Prostate gland (tissue), 2 donors: ENCODE measurements around the gene SGSM2. TPM values are rescaled to one million over a fixed set of nuclear protein-coding genes. Genes with fewer than 3 reads are reported as not detected.

ENCODE experiments used
- DNase-seq: peaks from one replicate; pipeline ENCODE4 v3.0.0-alpha.2; 2019; ENCODE audit warnings: low spot score
- H3K27ac ChIP-seq, 2 donors: fragments of 200-600 bp; sonication (generic); 2 replicates each; pipeline ENCODE4 v1.5.1; 2017 to 2019
- H3K27me3 ChIP-seq: fragments of 200-600 bp; sonication (generic); replicated peaks from 2 replicates; pipeline ENCODE4 v1.5.1; 2019; ENCODE audit not compliant: insufficient read depth
- H3K36me3 ChIP-seq, 2 donors: fragments of 200-600 bp; sonication (generic); 1 replicate in 1 of 2; 2 replicates in 1 of 2; pipeline versions ENCODE4 v1.5.1 to v1.8.1; 2017 to 2019
- H3K4me1 ChIP-seq: fragments of 200-600 bp; sonication (generic); replicated peaks from 2 replicates; pipeline ENCODE4 v1.5.1; 2019
- H3K4me3 ChIP-seq, 2 donors: fragments of 200-600 bp; sonication (generic); 2 replicates each; pipeline ENCODE4 v1.5.1; 2017 to 2019
- H3K9me3 ChIP-seq: fragments of 200-600 bp; sonication (generic); 2 replicates; pipeline ENCODE4 v1.5.1; 2017
- CTCF ChIP-seq, 4 experiments: fragments of 200-600 bp in 2 of 4; fragments of 450-650 bp in 2 of 4; sonication (generic) in 2 of 4; IDR thresholded peaks; 1 replicate in 3 of 4; 2 replicates in 1 of 4; pipeline ENCODE4 v1.5.1; 2016 to 2019; ENCODE audit warnings: antibody characterized with exemption in 4 of 4, mild to moderate bottlenecking in 2 of 4, moderate library complexity in 2 of 4
- POLR2A ChIP-seq: fragments of 450-650 bp; IDR thresholded peaks from one replicate; pipeline ENCODE4 v1.6.1; 2016; ENCODE audit warnings: antibody characterized with exemption, mild to moderate bottlenecking
- POLR2AphosphoS5 ChIP-seq: sonication (generic); formaldehyde crosslinking; IDR thresholded peaks from one replicate; pipeline ENCODE4 v1.6.1; 2017; ENCODE audit warnings: antibody characterized with exemption
- WGBS: methylation state at CpG from one replicate; pipeline ENCODE4 v1.1.5; 2018; 5-methylcytosine and 5-hydroxymethylcytosine counted together
- intact Hi-C: fragments of 100-400 bp; cut with DNase I; formaldehyde crosslinking; loops from one replicate; pipeline ENCODE4 v1.14.2; 2022
- total RNA-seq, 2 donors: library from RNA; depleted of rRNA; stranded (reverse); fragments of >200 nt; gene quantifications; one replicate each; pipeline ENCODE4 v1.1.0, GENCODE V29; 2016

The SGSM2 gene
- total RNA-seq, 2 donors from 2014 or later: 118 to 172 TPM

GRCh38 chr17:2384439-2385127 is 47.3 kb downstream of the SGSM2 start:
- DNase-seq: no peak
- no peak overlapping the region for H3K4me3 ChIP-seq
- peaks cover 10 to 12% of the 10 kb centered on the region in 2 donors for H3K36me3 ChIP-seq
- peaks cover 13% of the 10 kb centered on the region for H3K4me1 ChIP-seq
- peak overlapping the region; percentile 78 to 81 for H3K27ac ChIP-seq
- H3K27me3 ChIP-seq: no peaks in the 10 kb centered on the region
- 62% methylated on average over 22 of the region's 22 CpGs for WGBS
- TF ChIP-seq POLR2AphosphoS5: no peak
- TF ChIP-seq POLR2A: no peak
- no peak for TF ChIP-seq CTCF (IDR thresholded peaks at IDR 0.05)
- no peaks in the 10 kb centered on the region for H3K9me3 ChIP-seq
- intact Hi-C loops: no loop called here

- TF ChIP-seq POLR2A: no peak
- no peak for TF ChIP-seq POLR2AphosphoS5
- no peak for TF ChIP-seq CTCF (IDR thresholded peaks at IDR 0.05)
- Histone ChIP-seq H3K4me3 (no peak overlapping the region), H3K36me3 (peaks cover 10 to 12% of the 10 kb centered on the region in 2 donors), H3K4me1 (peaks cover 15% of the 10 kb centered on the region), H3K27me3 (no peaks in the 10 kb centered on the region), H3K9me3 (no peaks in the 10 kb centered on the region), H3K27ac (peak overlapping the region; percentile 32 to 81)
- intact Hi-C loops: no loop called here
- WGBS: 75% methylated on average over 18 of the region's 18 CpGs
- DNase-seq: no peak
These were observed 48.2 kb downstream of the SGSM2 start for GRCh38 chr17:2385240-2386210.

- peaks cover 10 to 12% of the 10 kb centered on the region in 2 donors for H3K36me3 ChIP-seq
- intact Hi-C loops: no loop called here
- TF ChIP-seq POLR2A (no peak), CTCF (IDR thresholded peaks at IDR 0.05) (no peak), POLR2AphosphoS5 (no peak)
- H3K9me3 ChIP-seq: no peaks in the 10 kb centered on the region
- H3K4me1 ChIP-seq: peaks cover 17% of the 10 kb centered on the region
- no peak overlapping the region for H3K4me3 ChIP-seq
- no peaks in the 10 kb centered on the region for H3K27me3 ChIP-seq
- 71% methylated on average over 20 of the region's 22 CpGs for WGBS
- peak overlapping the region in 1 of 2 donors; percentile 13 for H3K27ac ChIP-seq
- no peak for DNase-seq
These were observed 49.2 kb downstream of the SGSM2 start for GRCh38 chr17:2386400-2387085.

GRCh38 chr17:2387086-2388019 is 50.1 kb downstream of the SGSM2 start:
- TF ChIP-seq POLR2AphosphoS5: no peak
- TF ChIP-seq CTCF (IDR thresholded peaks at IDR 0.05): no peak
- TF ChIP-seq POLR2A: no peak
- Histone ChIP-seq H3K27ac (no peak overlapping the region), H3K9me3 (no peaks in the 10 kb centered on the region), H3K4me3 (no peak overlapping the region), H3K27me3 (no peaks in the 10 kb centered on the region), H3K4me1 (peaks cover 24% of the 10 kb centered on the region), H3K36me3 (peaks cover 10 to 12% of the 10 kb centered on the region in 2 donors)
- DNase-seq: no peak
- intact Hi-C loops: no loop called here
- 91% methylated on average over 41 of the region's 41 CpGs for WGBS
